Measurements from ENCODE around the gene AUH.
A peak's percentile ranks its signal among the peaks of the same experiment; 100 is the strongest.

The AUH gene

GRCh38 chr9:91338681-91339080 lies 23.0 kb downstream of the AUH start:
- no peak for DNase-seq (ENCODE audit: low spot score)

- no peak for DNase-seq (ENCODE audit: low spot score)
Observed at GRCh38 chr9:91336786-91337185, 24.9 kb downstream of the AUH start.

GRCh38 chr9:91334053-91334452 lies 27.7 kb downstream of the AUH start:
- DNase-seq (ENCODE audit: low spot score), result no peak

GRCh38 chr9:91333551-91333950 lies 28.2 kb downstream of the AUH start:
- DNase-seq (ENCODE audit: low spot score), result no peak

GRCh38 chr9:91332546-91333231 lies 29.0 kb downstream of the AUH start:
- DNase-seq (ENCODE audit: low spot score), result no peak

GRCh38 chr9:91331849-91332248 lies 29.9 kb downstream of the AUH start:
- DNase-seq (ENCODE audit: low spot score), result no peak

- DNase-seq (ENCODE audit: low spot score), result no peak
Observed at GRCh38 chr9:91328186-91328585, 33.5 kb downstream of the AUH start.

GRCh38 chr9:91321691-91322090 lies 40.0 kb downstream of the AUH start:
- no peak for DNase-seq (ENCODE audit: low spot score)

- DNase-seq (ENCODE audit: low spot score), result no peak
Observed at GRCh38 chr9:91320299-91320698, 41.4 kb downstream of the AUH start.

- no peak for DNase-seq (ENCODE audit: low spot score)
Observed at GRCh38 chr9:91316093-91316492, 45.6 kb downstream of the AUH start.

- no peak for DNase-seq (ENCODE audit: low spot score)
Observed at GRCh38 chr9:91315191-91315590, 46.5 kb downstream of the AUH start.

GRCh38 chr9:91312717-91313325 lies 48.9 kb downstream of the AUH start:
- DNase-seq (ENCODE audit: low spot score), result no peak

- no peak for DNase-seq (ENCODE audit: low spot score)
Observed at GRCh38 chr9:91310037-91310436, 51.7 kb downstream of the AUH start.

GRCh38 chr9:91308191-91308590 lies 53.5 kb downstream of the AUH start:
- no peak for DNase-seq (ENCODE audit: low spot score)

GRCh38 chr9:91307279-91307678 lies 54.4 kb downstream of the AUH start:
- DNase-seq (ENCODE audit: low spot score), result no peak

GRCh38 chr9:91306296-91306630 lies 55.5 kb downstream of the AUH start:
- DNase-seq (ENCODE audit: low spot score), result no peak

- no peak for DNase-seq (ENCODE audit: low spot score)
Observed at GRCh38 chr9:91305596-91306295, 56.0 kb downstream of the AUH start.

- no peak for DNase-seq (ENCODE audit: low spot score)
Observed at GRCh38 chr9:91303741-91304415, 57.8 kb downstream of the AUH start.

- DNase-seq (ENCODE audit: low spot score), result no peak
Observed at GRCh38 chr9:91302831-91303230, 58.9 kb downstream of the AUH start.

GRCh38 chr9:91301161-91301560 lies 60.6 kb downstream of the AUH start:
- DNase-seq (ENCODE audit: low spot score), result no peak

GRCh38 chr9:91298311-91298710 lies 63.4 kb downstream of the AUH start:
- DNase-seq (ENCODE audit: low spot score), result no peak

GRCh38 chr9:91297306-91297705 lies 64.4 kb downstream of the AUH start:
- no peak for DNase-seq (ENCODE audit: low spot score)

- peak; percentile 28 for DNase-seq (ENCODE audit: low spot score)
Observed at GRCh38 chr9:91296354-91296753, 65.4 kb downstream of the AUH start.
